Gastroesophageal sphincter (tissue), 4 donors: ENCODE results near the gene CAPZA3. TPM values are rescaled to one million over a fixed set of nuclear protein-coding genes. Genes with fewer than 3 reads are reported as not detected.
"Not testable (repeated sequence)": the region's sequence is repeated elsewhere in the genome, so short reads cannot be mapped to it uniquely, and the experiment has no call there.

ENCODE experiments used
- ATAC-seq: fragments of 150-250 bp; one replicate; pipeline ENCODE4 v1.9.1; 2016; ENCODE audit warnings: mild to moderate bottlenecking, moderate library complexity
- H3K27ac ChIP-seq, 4 donors: fragments of 200-600 bp; sonication (generic) in 3 of 4; 1 replicate in 3 of 4; 2 replicates in 1 of 4; pipeline ENCODE4 v1.5.1; 2016 to 2019
- H3K27me3 ChIP-seq: fragments of 200-600 bp; sonication (generic); one replicate; pipeline ENCODE4 v1.5.1; 2019
- H3K36me3 ChIP-seq, 2 donors: fragments of 200-600 bp; sonication (generic); one replicate each; pipeline ENCODE4 v1.5.1; 2019; ENCODE audit warnings: control low read depth in 1 of 2
- H3K4me1 ChIP-seq, 3 donors: fragments of 200-600 bp; sonication (generic); 1 replicate in 2 of 3; 2 replicates in 1 of 3; pipeline ENCODE4 v1.5.1; 2016 to 2019; ENCODE audit warnings: control low read depth in 2 of 3
- H3K4me3 ChIP-seq, 2 donors: fragments of 200-600 bp; sonication (generic); one replicate each; pipeline ENCODE4 v1.5.1; 2019; ENCODE audit warnings: mild to moderate bottlenecking in 1 of 2, moderate library complexity in 1 of 2
- H3K9me3 ChIP-seq, 3 donors: fragments of 200-600 bp; sonication (generic); one replicate each; pipeline ENCODE4 v1.5.1; 2017 to 2019; ENCODE audit warnings: control low read depth in 2 of 3
- EP300 ChIP-seq: sonication (generic); formaldehyde crosslinking; IDR thresholded peaks from one replicate; pipeline ENCODE4 v1.6.1; 2017; ENCODE audit warnings: antibody characterized with exemption, mild to moderate bottlenecking
- POLR2A ChIP-seq, 2 donors: fragments of 450-650 bp; IDR thresholded peaks; one replicate each; pipeline ENCODE4 v1.6.1; 2017; ENCODE audit warnings: antibody characterized with exemption in 2 of 2, mild to moderate bottlenecking in 2 of 2, moderate library complexity in 1 of 2
- POLR2AphosphoS5 ChIP-seq: sonication (generic); formaldehyde crosslinking; IDR thresholded peaks from one replicate; pipeline ENCODE4 v1.6.1; 2017; ENCODE audit warnings: antibody characterized with exemption
- WGBS, 2 donors: methylation state at CpG; one replicate each; pipeline ENCODE4 v1.1.5; 2018; ENCODE audit warnings: low coverage in 1 of 2; 5-methylcytosine and 5-hydroxymethylcytosine counted together
- total RNA-seq, 4 donors: library from RNA; depleted of rRNA; stranded (reverse); fragments of >200 nt; gene quantifications; one replicate each; pipeline ENCODE4 v1.1.0, GENCODE V29; 2016
- TF ChIP-seq, protein P1 (sequence below), 4 experiments: fragments of 200-600 bp in 2 of 4; fragments of 450-650 bp in 2 of 4; sonication (generic) in 1 of 4; IDR thresholded peaks; one replicate each; pipeline ENCODE4 v1.5.1; 2017 to 2019; ENCODE audit warnings: antibody characterized with exemption in 4 of 4, mild to moderate bottlenecking in 2 of 4, moderate library complexity in 2 of 4

Gene CAPZA3
- total RNA-seq, 4 donors from 2014 or later: not detected

DNA sequence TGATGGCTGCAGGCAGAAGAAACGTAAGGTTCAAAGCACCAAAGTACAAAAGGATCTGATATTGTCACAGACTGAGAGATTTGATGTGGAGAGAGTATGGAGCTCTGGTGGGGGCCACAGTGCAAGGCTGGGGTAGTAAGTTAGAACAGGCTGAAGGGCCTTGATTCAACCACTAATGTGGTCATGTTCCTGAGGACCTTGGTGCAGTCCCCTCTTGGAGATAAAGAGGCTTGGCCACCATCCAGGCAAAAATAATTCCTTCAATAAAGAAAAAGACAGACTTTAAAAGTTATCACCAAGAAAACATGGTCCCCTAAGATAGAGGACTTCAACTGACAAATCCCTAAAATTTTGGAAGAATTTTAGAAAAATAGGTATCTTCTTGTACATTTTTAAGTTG is 17.4 kb downstream of the CAPZA3 start:
- H3K9me3 ChIP-seq: no peaks in the 10 kb centered on the region
- no peaks in the 10 kb centered on the region for H3K27me3 ChIP-seq
- no peak overlapping the region for H3K27ac ChIP-seq
- peaks cover 0 to 33% (median 10%) of the 10 kb centered on the region in 3 donors for H3K4me1 ChIP-seq
- H3K4me3 ChIP-seq: no peak overlapping the region
- ATAC-seq: no peak
- TF ChIP-seq EP300 (no peak), POLR2A (IDR thresholded peaks at IDR 0.05) (no peak), POLR2AphosphoS5 (no peak)
- TF ChIP-seq, protein P1, sequence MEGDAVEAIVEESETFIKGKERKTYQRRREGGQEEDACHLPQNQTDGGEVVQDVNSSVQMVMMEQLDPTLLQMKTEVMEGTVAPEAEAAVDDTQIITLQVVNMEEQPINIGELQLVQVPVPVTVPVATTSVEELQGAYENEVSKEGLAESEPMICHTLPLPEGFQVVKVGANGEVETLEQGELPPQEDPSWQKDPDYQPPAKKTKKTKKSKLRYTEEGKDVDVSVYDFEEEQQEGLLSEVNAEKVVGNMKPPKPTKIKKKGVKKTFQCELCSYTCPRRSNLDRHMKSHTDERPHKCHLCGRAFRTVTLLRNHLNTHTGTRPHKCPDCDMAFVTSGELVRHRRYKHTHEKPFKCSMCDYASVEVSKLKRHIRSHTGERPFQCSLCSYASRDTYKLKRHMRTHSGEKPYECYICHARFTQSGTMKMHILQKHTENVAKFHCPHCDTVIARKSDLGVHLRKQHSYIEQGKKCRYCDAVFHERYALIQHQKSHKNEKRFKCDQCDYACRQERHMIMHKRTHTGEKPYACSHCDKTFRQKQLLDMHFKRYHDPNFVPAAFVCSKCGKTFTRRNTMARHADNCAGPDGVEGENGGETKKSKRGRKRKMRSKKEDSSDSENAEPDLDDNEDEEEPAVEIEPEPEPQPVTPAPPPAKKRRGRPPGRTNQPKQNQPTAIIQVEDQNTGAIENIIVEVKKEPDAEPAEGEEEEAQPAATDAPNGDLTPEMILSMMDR (IDR thresholded peaks at IDR 0.05): no peak
- H3K36me3 ChIP-seq: no peaks in the 10 kb centered on the region
- WGBS, 2 donors: 83 to 100% methylated on average over 1 of the region's 1 CpG

- not testable (repeated sequence) for ATAC-seq
Observed at GRCh38 chr12:18766479-18766878, 28.6 kb downstream of the CAPZA3 start.

GRCh38 chr12:18782827-18783226 is 44.9 kb downstream of the CAPZA3 start:
- no peaks in the 10 kb centered on the region for H3K27me3 ChIP-seq
- no peak for TF ChIP-seq EP300
- H3K4me1 ChIP-seq: no peaks in the 10 kb centered on the region
- WGBS, 2 donors: 58 to 90% methylated on average over 2 of the region's 2 CpGs
- peaks cover 0 to 12% (median 0%) of the 10 kb centered on the region in 3 donors for H3K9me3 ChIP-seq
- no peak for ATAC-seq
- H3K27ac ChIP-seq: no peak overlapping the region
- H3K36me3 ChIP-seq: no peaks in the 10 kb centered on the region
- no peak overlapping the region for H3K4me3 ChIP-seq

More at GRCh38 chr12:18766479-18766878, 28.6 kb downstream of the CAPZA3 start:
- no CpG with 5 or more reads among the region's 1 CpG for WGBS, 2 donors
- H3K36me3 ChIP-seq, H3K27me3 ChIP-seq, H3K4me1 ChIP-seq, H3K4me3 ChIP-seq, H3K27ac ChIP-seq: not testable (repeated sequence)
- peaks cover 0 to 19% (median 0%) of the 10 kb centered on the region in 3 donors for H3K9me3 ChIP-seq

DNA sequence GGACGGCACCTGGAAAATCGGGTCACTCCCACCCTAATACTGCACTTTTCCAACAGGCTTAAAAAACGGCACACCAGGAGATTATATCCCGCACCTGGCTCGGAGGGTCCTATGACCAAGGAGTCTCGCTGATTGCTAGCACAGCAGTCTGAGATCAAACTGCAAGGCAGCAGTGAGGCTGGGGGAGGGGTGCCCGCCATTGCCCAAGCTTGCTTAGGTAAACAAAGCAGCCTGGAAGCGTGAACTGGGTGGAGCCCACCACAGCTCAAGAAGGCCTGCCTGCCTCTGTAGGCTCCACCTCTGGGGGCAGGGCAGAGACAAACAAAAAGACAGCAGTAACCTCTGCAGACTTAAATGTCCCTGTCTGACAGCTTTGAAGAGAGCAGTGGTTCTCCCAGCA is 47.5 kb downstream of the CAPZA3 start:
- H3K27ac ChIP-seq, H3K36me3 ChIP-seq, H3K4me1 ChIP-seq, H3K4me3 ChIP-seq, ATAC-seq, H3K27me3 ChIP-seq: not testable (repeated sequence)
- peaks cover 0 to 12% (median 0%) of the 10 kb centered on the region in 3 donors for H3K9me3 ChIP-seq
- WGBS, 2 donors: 90 to 93% methylated on average over 2 of the region's 8 CpGs

Other genes with a start within 250 kb of the CAPZA3 start
- under 1 TPM in 1 of 4 donors, not detected in 3; 0.93 TPM for gene PLCZ1, start 107 bp upstream of the CAPZA3 start, total RNA-seq